ENCODE results near the gene HMGB4. TPM values are rescaled to one million over a fixed set of nuclear protein-coding genes. Genes with fewer than 3 reads are reported as not detected.

The HMGB4 gene
- total RNA-seq, 1 donor from 2014 or later = not detected

DNA sequence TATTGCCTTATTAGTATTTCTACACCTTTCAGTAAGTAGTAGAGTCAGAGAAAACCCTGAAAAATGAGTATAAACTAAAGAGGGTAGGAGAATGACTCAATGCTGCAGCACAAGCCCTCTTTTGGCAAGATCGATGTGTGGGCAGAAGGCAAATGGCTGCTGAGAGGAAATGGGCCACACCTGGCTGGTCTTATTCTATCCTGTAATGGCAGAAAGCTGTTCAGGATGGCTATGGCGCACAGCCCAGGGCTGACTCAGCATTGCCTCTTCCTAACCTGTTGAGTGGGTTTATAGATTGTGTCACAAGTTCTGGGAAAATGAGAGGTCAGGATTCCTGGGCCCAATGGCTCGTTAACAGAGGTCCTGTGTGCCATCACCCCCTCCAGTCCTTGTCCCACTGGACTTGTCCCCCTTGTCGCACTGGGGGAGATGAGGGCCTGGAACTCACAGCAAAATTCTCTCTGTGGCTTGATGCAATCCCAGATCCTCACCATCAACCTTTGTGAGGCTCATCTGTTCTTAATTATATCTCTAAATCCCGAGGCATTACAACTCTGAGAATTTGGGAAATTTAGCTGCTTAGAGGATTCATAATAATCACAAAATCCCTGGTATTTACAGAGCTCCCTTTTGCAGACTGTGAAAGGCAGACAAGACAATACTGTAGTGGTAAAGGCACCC, 13.2 kb downstream of the HMGB4 start:
- H3K9me3 Mint-ChIP-seq = peaks cover 5% of the 10 kb centered on the region
- no peak overlapping the region for H3K27ac Mint-ChIP-seq
- no peaks in the 10 kb centered on the region for H3K36me3 Mint-ChIP-seq
- no peaks in the 10 kb centered on the region for H3K4me1 Mint-ChIP-seq (ENCODE audit: unreplicated experiment)
- no peak overlapping the region for H3K4me3 Mint-ChIP-seq
- DNase-seq (ENCODE audit: extremely low spot score, unreplicated experiment) = no peak
- TF ChIP-seq, protein P1, sequence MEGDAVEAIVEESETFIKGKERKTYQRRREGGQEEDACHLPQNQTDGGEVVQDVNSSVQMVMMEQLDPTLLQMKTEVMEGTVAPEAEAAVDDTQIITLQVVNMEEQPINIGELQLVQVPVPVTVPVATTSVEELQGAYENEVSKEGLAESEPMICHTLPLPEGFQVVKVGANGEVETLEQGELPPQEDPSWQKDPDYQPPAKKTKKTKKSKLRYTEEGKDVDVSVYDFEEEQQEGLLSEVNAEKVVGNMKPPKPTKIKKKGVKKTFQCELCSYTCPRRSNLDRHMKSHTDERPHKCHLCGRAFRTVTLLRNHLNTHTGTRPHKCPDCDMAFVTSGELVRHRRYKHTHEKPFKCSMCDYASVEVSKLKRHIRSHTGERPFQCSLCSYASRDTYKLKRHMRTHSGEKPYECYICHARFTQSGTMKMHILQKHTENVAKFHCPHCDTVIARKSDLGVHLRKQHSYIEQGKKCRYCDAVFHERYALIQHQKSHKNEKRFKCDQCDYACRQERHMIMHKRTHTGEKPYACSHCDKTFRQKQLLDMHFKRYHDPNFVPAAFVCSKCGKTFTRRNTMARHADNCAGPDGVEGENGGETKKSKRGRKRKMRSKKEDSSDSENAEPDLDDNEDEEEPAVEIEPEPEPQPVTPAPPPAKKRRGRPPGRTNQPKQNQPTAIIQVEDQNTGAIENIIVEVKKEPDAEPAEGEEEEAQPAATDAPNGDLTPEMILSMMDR (conservative IDR thresholded peaks at IDR 0.05) = no peak
- peaks cover 19% of the 10 kb centered on the region for H3K27me3 Mint-ChIP-seq

DNA sequence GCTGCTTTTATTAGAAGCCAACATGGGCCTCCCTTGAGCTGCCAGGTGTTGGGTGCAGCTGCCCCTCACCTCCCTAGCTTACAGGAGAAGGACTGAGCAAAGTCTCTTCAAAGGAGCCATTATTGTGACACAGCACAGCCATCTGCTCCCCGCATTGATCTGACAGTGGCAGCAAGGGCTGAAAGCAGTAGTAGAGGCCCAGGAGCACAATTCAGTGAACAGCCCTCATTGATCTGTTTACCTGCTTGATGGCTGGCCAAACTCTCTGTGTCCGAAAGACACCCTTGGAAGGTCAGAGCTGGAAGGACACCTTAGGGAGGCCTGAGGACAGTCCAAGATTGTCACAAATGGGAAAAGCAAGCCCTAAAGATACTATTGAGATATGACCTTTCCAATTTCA, 14.5 kb downstream of the HMGB4 start:
- TF ChIP-seq, protein P1 (conservative IDR thresholded peaks at IDR 0.05) = no peak
- Mint-ChIP-seq H3K9me3 (no peaks in the 10 kb centered on the region), H3K36me3 (no peaks in the 10 kb centered on the region), H3K27ac (no peak overlapping the region), H3K4me3 (no peak overlapping the region), H3K4me1 (ENCODE audit: unreplicated experiment) (no peaks in the 10 kb centered on the region), H3K27me3 (peaks cover 23% of the 10 kb centered on the region)
- no peak for DNase-seq (ENCODE audit: extremely low spot score, unreplicated experiment)

DNA sequence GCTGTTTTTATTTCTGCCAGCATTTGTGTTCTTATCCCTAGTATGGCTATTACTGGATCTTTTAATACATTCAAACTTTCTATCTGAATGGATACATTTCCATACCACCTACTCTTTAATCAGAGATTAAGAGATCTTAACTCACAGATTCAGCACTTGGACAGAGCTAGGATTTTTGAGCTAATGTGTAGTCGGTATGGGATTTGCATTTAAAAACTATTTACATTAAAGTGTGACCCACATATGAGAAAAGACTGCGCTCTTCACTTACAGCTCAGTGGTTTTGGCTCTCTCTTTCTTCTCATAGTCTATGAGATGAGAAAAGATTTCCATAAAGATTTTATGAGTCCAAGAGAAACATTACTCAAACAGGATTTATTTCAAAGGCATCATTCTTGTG, 16.4 kb downstream of the HMGB4 start:
- peaks cover 22% of the 10 kb centered on the region for H3K27me3 Mint-ChIP-seq
- TF ChIP-seq, protein P1 (conservative IDR thresholded peaks at IDR 0.05) = no peak
- H3K36me3 Mint-ChIP-seq = no peaks in the 10 kb centered on the region
- no peak overlapping the region for H3K27ac Mint-ChIP-seq
- H3K9me3 Mint-ChIP-seq = no peaks in the 10 kb centered on the region
- no peaks in the 10 kb centered on the region for H3K4me1 Mint-ChIP-seq (ENCODE audit: unreplicated experiment)
- no peak overlapping the region for H3K4me3 Mint-ChIP-seq
- DNase-seq (ENCODE audit: extremely low spot score, unreplicated experiment) = no peak

DNA sequence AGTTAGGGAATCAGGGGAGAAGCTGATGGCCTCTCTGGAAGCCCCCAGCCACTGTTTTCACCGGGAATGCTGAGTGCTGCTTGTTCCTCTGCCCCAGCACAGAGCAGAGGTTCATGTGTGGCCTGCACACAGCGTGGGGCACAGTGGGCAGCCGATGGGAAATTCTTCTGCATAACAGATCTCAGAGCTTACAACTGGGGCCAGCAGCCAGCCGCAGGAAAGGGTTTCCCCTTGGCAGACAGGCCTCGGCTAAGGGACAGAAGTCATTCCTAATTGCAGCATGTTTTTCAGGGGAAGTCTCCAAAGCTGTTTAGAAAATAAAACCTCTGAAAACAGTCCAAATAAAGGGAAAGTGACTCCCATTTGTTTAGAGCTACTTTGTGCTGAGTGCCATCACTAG, 22.6 kb downstream of the HMGB4 start:
- DNase-seq (ENCODE audit: extremely low spot score, unreplicated experiment) = no peak
- Mint-ChIP-seq H3K9me3 (no peaks in the 10 kb centered on the region), H3K36me3 (no peaks in the 10 kb centered on the region), H3K27me3 (peaks cover 17% of the 10 kb centered on the region), H3K27ac (no peak overlapping the region), H3K4me1 (ENCODE audit: unreplicated experiment) (no peaks in the 10 kb centered on the region), H3K4me3 (no peak overlapping the region)
- TF ChIP-seq, protein P1 (conservative IDR thresholded peaks at IDR 0.05) = no peak

DNA sequence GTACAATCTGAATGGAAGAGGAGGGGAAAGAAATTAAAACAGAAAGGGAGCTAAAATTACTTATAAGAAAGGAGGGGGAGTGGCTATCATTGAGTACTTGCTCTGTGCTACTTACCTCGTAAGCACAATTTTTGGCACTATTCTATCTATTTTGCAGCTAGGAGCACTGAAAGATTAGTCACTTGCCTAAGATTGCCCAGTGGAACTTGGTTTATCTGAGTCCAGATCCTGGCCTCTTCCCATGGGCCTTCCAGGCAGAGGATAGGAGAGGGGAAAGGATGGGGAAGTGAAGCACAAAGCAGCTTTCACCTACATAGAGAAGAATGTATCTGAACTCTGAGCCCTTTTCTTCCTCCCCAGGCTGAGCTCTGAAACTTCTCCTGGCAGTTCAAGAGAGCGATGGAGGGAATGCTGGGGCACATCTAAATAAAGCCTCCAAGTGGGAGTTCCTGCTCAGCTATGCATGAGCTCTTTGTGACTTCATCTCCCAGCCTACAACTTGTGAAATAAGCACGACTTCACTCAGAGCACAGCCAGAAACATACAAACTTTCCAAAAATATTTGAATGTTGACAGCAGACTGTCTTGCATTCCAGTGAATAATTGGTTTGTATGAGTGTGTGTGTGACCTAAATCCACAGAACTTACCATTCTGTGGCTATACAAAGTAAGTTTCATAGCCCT, 29.4 kb downstream of the HMGB4 start:
- Mint-ChIP-seq H3K27me3 (peaks cover 4% of the 10 kb centered on the region), H3K9me3 (no peaks in the 10 kb centered on the region), H3K4me3 (no peak overlapping the region), H3K36me3 (no peaks in the 10 kb centered on the region), H3K4me1 (ENCODE audit: unreplicated experiment) (no peaks in the 10 kb centered on the region), H3K27ac (no peak overlapping the region)
- TF ChIP-seq, protein P1 (conservative IDR thresholded peaks at IDR 0.05) = no peak
- DNase-seq (ENCODE audit: extremely low spot score, unreplicated experiment) = no peak
